DND-41 (cell line): ENCODE measurements around the gene FBXO22.

Source experiments
- EZH2 ChIP-seq: IDR thresholded peaks from 3 replicates; pipeline ENCODE4 v1.6.1; 2012; ENCODE audit warnings: borderline replicate concordance, low read depth, mild to moderate bottlenecking, moderate library complexity, low read length, inconsistent platforms; ENCODE audit not compliant: severe bottlenecking
- TF ChIP-seq, protein P1 (sequence below): IDR thresholded peaks from 2 replicates; pipeline ENCODE4 v1.5.1; 2012; ENCODE audit warnings: borderline replicate concordance, low read length, moderate library complexity, mild to moderate bottlenecking; ENCODE audit not compliant: poor library complexity, severe bottlenecking; ENCODE audit errors: extremely low read depth

DNA sequence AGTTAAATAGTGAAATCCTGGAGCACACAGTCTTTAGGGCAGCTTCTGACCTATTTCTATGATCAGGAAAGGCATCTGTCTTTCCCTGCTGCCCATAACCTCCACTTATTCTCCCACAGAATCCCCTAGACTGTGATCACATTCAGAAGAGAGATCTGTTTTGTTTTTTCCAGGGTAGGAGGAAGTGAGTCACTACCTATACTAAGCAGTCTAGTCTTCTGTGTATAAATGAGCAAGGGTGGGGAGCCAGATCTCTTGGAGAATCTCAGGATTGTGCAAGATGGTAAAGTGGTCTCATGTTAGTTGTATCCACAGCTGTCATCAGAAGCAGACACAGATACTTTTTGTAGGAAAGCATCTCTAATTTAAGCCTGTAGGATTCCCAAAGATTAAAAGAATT, 11.8 kb upstream of the FBXO22 start:
- TF ChIP-seq, protein P1, sequence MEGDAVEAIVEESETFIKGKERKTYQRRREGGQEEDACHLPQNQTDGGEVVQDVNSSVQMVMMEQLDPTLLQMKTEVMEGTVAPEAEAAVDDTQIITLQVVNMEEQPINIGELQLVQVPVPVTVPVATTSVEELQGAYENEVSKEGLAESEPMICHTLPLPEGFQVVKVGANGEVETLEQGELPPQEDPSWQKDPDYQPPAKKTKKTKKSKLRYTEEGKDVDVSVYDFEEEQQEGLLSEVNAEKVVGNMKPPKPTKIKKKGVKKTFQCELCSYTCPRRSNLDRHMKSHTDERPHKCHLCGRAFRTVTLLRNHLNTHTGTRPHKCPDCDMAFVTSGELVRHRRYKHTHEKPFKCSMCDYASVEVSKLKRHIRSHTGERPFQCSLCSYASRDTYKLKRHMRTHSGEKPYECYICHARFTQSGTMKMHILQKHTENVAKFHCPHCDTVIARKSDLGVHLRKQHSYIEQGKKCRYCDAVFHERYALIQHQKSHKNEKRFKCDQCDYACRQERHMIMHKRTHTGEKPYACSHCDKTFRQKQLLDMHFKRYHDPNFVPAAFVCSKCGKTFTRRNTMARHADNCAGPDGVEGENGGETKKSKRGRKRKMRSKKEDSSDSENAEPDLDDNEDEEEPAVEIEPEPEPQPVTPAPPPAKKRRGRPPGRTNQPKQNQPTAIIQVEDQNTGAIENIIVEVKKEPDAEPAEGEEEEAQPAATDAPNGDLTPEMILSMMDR: no peak
- TF ChIP-seq EZH2: no peak
